CD1c-positive myeloid dendritic cell (primary cell): Measurements from ENCODE around the gene CNTN3.

ENCODE experiments used
- DNase-seq: peaks from one replicate; pipeline ENCODE4 v3.0.0-alpha.2; 2016; ENCODE audit errors: extremely low spot score

Gene CNTN3

GRCh38 chr3:74611206-74611605 is 3.3 kb downstream of the CNTN3 start:
- DNase-seq, result no peak

- no peak for DNase-seq
These were observed 6.7 kb downstream of the CNTN3 start for GRCh38 chr3:74607803-74608202.

GRCh38 chr3:74606996-74607395 is 7.5 kb downstream of the CNTN3 start:
- no peak for DNase-seq

GRCh38 chr3:74605437-74605836 is 9.0 kb downstream of the CNTN3 start:
- no peak for DNase-seq

GRCh38 chr3:74603292-74603691 is 11.2 kb downstream of the CNTN3 start:
- DNase-seq, result no peak

GRCh38 chr3:74602471-74602870 is 12.0 kb downstream of the CNTN3 start:
- DNase-seq, result no peak

GRCh38 chr3:74601793-74602192 is 12.7 kb downstream of the CNTN3 start:
- DNase-seq, result no peak

GRCh38 chr3:74599564-74599963 is 14.9 kb downstream of the CNTN3 start:
- DNase-seq, result no peak

- no peak for DNase-seq
These were observed 21.3 kb downstream of the CNTN3 start for GRCh38 chr3:74593152-74593551.

- DNase-seq, result no peak
These were observed 22.1 kb downstream of the CNTN3 start for GRCh38 chr3:74592359-74592758.

GRCh38 chr3:74591946-74592345 is 22.5 kb downstream of the CNTN3 start:
- DNase-seq, result no peak

- DNase-seq, result no peak
These were observed 23.1 kb downstream of the CNTN3 start for GRCh38 chr3:74591342-74591741.

- no peak for DNase-seq
These were observed 23.7 kb downstream of the CNTN3 start for GRCh38 chr3:74590620-74591262.

GRCh38 chr3:74584782-74585181 is 29.7 kb downstream of the CNTN3 start:
- DNase-seq, result no peak

GRCh38 chr3:74582982-74583381 is 31.5 kb downstream of the CNTN3 start:
- no peak for DNase-seq

- DNase-seq, result no peak
These were observed 38.6 kb downstream of the CNTN3 start for GRCh38 chr3:74575857-74576256.

- DNase-seq, result no peak
These were observed 43.3 kb downstream of the CNTN3 start for GRCh38 chr3:74571118-74571517.
